ENCODE results near the gene TACC2. TPM values are rescaled to one million over a fixed set of nuclear protein-coding genes. Genes with fewer than 3 reads are reported as not detected.

Gene TACC2
- total RNA-seq, 1 experiment from 2014 or later: 24.4 TPM

DNA sequence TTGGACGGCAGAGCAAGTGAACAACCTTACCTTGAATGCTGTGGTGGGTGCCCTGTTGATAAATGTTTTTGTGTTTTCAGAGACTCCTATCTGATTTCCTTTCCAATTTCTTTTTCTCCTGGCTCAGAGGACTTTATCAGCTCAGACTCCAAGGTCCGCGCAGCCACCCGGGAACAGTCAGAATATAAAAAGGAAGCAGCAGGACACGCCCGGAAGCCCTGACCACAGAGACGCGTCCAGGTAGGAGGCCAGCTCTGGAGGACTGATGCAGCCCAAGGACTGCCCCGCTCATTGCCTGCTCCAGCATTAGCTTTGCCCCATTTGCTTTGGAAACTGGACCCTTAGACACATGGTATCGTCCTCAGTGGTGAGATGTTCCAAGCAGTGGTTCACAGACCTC, 61.3 kb downstream of the TACC2 start:
- CTCF ChIA-PET: interaction anchor here (1.0 kb wide), 1 partner anchor 10 kb away, joined by 3 read pairs; no protein-coding TSS in a partner anchor
- DNase-seq: no peak
- BruUV-seq (replicated peaks): no TSS peak

DNA sequence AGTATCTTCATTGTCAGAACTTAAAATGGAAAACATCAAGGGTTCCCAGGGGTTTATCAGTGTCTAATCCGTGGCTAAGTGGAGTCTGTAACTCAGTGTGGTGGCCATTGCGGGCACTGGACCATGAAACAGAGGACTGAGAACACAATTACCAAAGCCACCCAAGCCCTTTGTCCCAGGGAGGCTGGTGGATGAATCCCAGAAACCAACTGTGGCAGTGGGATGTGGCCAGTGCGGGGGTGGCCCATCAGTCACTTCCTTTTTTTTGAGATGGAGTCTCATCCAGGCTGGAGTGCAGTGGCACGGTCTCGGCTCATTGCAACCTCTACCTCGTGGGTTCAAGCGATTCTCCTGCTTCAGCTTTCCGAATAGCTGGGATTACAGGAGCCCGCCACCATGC, 61.8 kb downstream of the TACC2 start:
- no peak overlapping the region for H3K27ac Mint-ChIP-seq (ENCODE audit: unreplicated experiment)
- CTCF ChIA-PET: interaction anchor here (0.6 to 1.3 kb wide), 3 partner anchors 9 to 947 kb away, joined by 3 read pairs; no protein-coding TSS in a partner anchor
- no peaks in the 10 kb centered on the region for H3K36me3 Mint-ChIP-seq (ENCODE audit: insufficient read depth, unreplicated experiment)
- no TSS peak for BruUV-seq (replicated peaks)
- H3K27me3 Mint-ChIP-seq (ENCODE audit: unreplicated experiment): no peaks in the 10 kb centered on the region
- DNase-seq: no peak
- no peaks in the 10 kb centered on the region for H3K9me3 Mint-ChIP-seq (ENCODE audit: low read depth, unreplicated experiment)
- H3K4me1 Mint-ChIP-seq (ENCODE audit: low read depth, unreplicated experiment): no peaks in the 10 kb centered on the region
- intact Hi-C loops (cut with micrococcal nuclease; ENCODE audit: unreplicated experiment): no loop called here
- H3K4me3 Mint-ChIP-seq (ENCODE audit: low read depth, unreplicated experiment): no peak overlapping the region
- TF ChIP-seq, protein P1, sequence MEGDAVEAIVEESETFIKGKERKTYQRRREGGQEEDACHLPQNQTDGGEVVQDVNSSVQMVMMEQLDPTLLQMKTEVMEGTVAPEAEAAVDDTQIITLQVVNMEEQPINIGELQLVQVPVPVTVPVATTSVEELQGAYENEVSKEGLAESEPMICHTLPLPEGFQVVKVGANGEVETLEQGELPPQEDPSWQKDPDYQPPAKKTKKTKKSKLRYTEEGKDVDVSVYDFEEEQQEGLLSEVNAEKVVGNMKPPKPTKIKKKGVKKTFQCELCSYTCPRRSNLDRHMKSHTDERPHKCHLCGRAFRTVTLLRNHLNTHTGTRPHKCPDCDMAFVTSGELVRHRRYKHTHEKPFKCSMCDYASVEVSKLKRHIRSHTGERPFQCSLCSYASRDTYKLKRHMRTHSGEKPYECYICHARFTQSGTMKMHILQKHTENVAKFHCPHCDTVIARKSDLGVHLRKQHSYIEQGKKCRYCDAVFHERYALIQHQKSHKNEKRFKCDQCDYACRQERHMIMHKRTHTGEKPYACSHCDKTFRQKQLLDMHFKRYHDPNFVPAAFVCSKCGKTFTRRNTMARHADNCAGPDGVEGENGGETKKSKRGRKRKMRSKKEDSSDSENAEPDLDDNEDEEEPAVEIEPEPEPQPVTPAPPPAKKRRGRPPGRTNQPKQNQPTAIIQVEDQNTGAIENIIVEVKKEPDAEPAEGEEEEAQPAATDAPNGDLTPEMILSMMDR (IDR thresholded peaks at IDR 0.05; ENCODE audit: unreplicated experiment): no peak

More for the DNA sequence above, 61.3 kb downstream of the TACC2 start:
- H3K36me3 Mint-ChIP-seq (ENCODE audit: insufficient read depth, unreplicated experiment): no peaks in the 10 kb centered on the region
- H3K4me3 Mint-ChIP-seq (ENCODE audit: low read depth, unreplicated experiment): no peak overlapping the region
- H3K4me1 Mint-ChIP-seq (ENCODE audit: low read depth, unreplicated experiment): no peaks in the 10 kb centered on the region
- TF ChIP-seq, protein P1 (IDR thresholded peaks at IDR 0.05; ENCODE audit: unreplicated experiment): no peak
- H3K27ac Mint-ChIP-seq (ENCODE audit: unreplicated experiment): no peak overlapping the region
- H3K27me3 Mint-ChIP-seq (ENCODE audit: unreplicated experiment): no peaks in the 10 kb centered on the region
- intact Hi-C loops (cut with micrococcal nuclease; ENCODE audit: unreplicated experiment): no loop called here
- no peaks in the 10 kb centered on the region for H3K9me3 Mint-ChIP-seq (ENCODE audit: low read depth, unreplicated experiment)

DNA sequence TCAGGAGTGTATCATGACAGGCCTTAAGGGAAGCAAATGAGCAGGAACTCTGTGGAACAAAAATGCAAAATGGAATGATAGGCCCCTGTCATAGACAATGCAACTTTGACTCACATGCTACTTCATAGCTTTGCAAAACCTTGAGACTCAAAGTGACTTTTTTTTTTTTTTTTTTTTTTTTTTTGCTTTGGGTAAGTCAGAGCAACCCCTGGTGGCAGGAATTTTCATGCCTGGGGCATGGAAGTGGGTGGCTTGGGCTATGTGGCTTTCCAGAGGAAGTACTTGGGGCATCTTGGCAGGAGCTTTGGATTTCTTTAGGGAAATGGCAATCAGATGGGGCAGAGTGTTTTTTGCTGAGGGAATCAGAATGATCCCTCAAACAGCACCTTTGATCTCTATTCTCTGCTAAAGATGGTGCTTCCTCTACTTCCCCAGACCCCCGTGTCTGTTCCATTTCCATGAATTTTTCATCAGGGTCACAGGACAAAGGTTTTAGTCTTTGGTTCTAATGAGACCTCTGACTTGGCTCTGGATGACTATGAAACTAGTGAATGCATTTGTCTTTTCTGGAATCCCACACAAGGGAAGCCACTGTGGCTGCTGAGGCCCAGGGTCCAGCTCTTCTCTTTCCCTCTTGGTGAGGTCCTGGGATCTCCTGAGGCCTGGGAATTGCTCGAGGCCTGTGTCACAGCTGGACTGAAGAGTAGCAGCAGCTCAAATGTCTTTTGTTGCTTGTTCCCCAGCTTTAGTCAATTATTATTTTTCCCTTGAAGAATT, 62.8 kb downstream of the TACC2 start:
- Mint-ChIP-seq H3K36me3 (ENCODE audit: insufficient read depth, unreplicated experiment) (no peaks in the 10 kb centered on the region), H3K4me1 (ENCODE audit: low read depth, unreplicated experiment) (peaks cover 6% of the 10 kb centered on the region), H3K27ac (ENCODE audit: unreplicated experiment) (no peak overlapping the region), H3K4me3 (ENCODE audit: low read depth, unreplicated experiment) (no peak overlapping the region), H3K9me3 (ENCODE audit: low read depth, unreplicated experiment) (no peaks in the 10 kb centered on the region), H3K27me3 (ENCODE audit: unreplicated experiment) (no peaks in the 10 kb centered on the region)
- CTCF ChIA-PET: interaction anchor here (0.5 to 1.7 kb wide), 9 partner anchors 11 to 946 kb away, joined by 3 to 14 read pairs (median 3); no protein-coding TSS in a partner anchor
- TF ChIP-seq, protein P1 (IDR thresholded peaks at IDR 0.05; ENCODE audit: unreplicated experiment): peak; percentile 45
- BruUV-seq (replicated peaks): no TSS peak
- DNase-seq: peak; percentile 60
- intact Hi-C loops (cut with micrococcal nuclease; ENCODE audit: unreplicated experiment): no loop called here

DNA sequence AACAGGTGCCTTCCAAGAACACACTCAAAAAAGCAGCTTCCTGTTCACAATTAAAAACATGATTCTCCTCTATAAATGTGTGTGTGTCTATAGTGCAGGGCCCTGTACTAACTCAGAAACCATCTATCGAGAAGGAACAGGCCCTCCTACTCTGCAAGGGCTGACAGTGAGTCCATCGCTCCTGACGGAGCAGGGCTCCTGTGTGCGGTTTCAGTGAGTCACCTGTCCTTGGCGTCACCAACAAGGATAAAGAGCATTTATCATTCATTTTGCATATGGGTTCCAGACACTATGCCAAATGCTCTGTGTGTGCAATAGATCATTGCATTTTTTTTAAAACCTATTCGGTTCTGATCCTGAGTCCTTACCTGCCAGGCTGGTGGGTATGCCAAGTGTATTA, 63.7 kb downstream of the TACC2 start:
- DNase-seq: no peak
- Mint-ChIP-seq H3K9me3 (ENCODE audit: low read depth, unreplicated experiment) (no peaks in the 10 kb centered on the region), H3K4me1 (ENCODE audit: low read depth, unreplicated experiment) (peaks cover 10% of the 10 kb centered on the region), H3K27me3 (ENCODE audit: unreplicated experiment) (no peaks in the 10 kb centered on the region), H3K36me3 (ENCODE audit: insufficient read depth, unreplicated experiment) (peaks cover 5% of the 10 kb centered on the region), H3K4me3 (ENCODE audit: low read depth, unreplicated experiment) (no peak overlapping the region), H3K27ac (ENCODE audit: unreplicated experiment) (no peak overlapping the region)
- CTCF ChIA-PET: interaction anchor here (0.7 to 1.7 kb wide), 2 partner anchors 60 to 83 kb away, joined by 3 to 14 read pairs; no protein-coding TSS in a partner anchor
- no TSS peak for BruUV-seq (replicated peaks)
- TF ChIP-seq, protein P1 (IDR thresholded peaks at IDR 0.05; ENCODE audit: unreplicated experiment): no peak
- intact Hi-C loops (cut with micrococcal nuclease; ENCODE audit: unreplicated experiment): no loop called here
